Vagina (tissue), 2 donors: ENCODE data around the gene ASTN1.

Experiments used
- POLR2A ChIP-seq, 2 donors: fragments of 450-650 bp; IDR thresholded peaks; one replicate each; pipeline ENCODE4 v1.6.1; 2017; ENCODE audit warnings: antibody characterized with exemption in 2 of 2, mild to moderate bottlenecking in 2 of 2, moderate library complexity in 2 of 2
- POLR2AphosphoS5 ChIP-seq, 2 donors: sonication (generic); formaldehyde crosslinking; IDR thresholded peaks; one replicate each; pipeline ENCODE4 v1.9.0; 2017; ENCODE audit warnings: antibody characterized with exemption in 2 of 2, mild to moderate bottlenecking in 2 of 2, low read depth in 1 of 2; ENCODE audit not compliant: insufficient read depth in 1 of 2
- TF ChIP-seq, protein P1 (sequence below), 3 experiments: fragments of 450-650 bp in 2 of 3; fragments of 200-600 bp in 1 of 3; sonication (generic) in 1 of 3; IDR thresholded peaks; one replicate each; pipeline ENCODE4 v1.5.1; 2017 to 2019; ENCODE audit warnings: antibody characterized with exemption in 3 of 3, mild to moderate bottlenecking in 2 of 3, moderate library complexity in 2 of 3

DNA sequence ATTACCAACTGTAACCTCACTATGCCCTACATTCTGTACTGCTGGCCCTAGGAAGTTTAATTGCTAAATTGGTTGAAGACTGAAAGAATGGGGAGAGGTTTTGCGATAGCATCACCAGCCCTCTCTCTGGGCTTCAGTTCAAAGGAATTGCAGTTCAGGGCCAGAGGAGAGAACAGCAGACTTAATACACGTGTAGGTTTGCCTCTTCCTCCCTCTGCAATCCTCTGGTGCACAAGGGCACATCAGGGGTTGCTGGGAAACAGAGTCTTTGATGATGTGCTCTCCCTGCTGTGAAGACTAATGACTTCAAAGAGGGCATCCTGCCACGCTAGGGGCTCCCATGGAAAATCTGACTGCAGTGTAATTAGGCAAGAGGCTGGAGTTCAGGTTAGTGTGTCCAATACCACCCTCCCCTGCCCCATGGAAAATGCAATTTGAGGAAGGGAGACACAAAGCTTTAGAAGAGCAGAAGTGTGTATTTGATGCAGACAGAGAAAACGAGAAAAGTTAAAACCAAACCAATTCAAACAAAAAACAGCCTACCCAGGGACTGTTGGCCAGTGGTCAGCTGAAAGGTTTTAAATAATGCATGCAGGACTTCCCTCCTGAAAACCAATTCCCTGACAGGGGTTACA is 167.9 kb downstream of the ASTN1 start:
- no peak for TF ChIP-seq POLR2AphosphoS5 (IDR thresholded peaks at IDR 0.05; ENCODE audit: insufficient read depth in 1 of 2, low read depth in 1 of 2)
- TF ChIP-seq POLR2A (IDR thresholded peaks at IDR 0.05): no peak
- TF ChIP-seq, protein P1, sequence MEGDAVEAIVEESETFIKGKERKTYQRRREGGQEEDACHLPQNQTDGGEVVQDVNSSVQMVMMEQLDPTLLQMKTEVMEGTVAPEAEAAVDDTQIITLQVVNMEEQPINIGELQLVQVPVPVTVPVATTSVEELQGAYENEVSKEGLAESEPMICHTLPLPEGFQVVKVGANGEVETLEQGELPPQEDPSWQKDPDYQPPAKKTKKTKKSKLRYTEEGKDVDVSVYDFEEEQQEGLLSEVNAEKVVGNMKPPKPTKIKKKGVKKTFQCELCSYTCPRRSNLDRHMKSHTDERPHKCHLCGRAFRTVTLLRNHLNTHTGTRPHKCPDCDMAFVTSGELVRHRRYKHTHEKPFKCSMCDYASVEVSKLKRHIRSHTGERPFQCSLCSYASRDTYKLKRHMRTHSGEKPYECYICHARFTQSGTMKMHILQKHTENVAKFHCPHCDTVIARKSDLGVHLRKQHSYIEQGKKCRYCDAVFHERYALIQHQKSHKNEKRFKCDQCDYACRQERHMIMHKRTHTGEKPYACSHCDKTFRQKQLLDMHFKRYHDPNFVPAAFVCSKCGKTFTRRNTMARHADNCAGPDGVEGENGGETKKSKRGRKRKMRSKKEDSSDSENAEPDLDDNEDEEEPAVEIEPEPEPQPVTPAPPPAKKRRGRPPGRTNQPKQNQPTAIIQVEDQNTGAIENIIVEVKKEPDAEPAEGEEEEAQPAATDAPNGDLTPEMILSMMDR (IDR thresholded peaks at IDR 0.05): no peak
